ENCODE results near the gene PIK3R1. TPM values are rescaled to one million over a fixed set of nuclear protein-coding genes. Genes with fewer than 3 reads are reported as not detected.

Gene PIK3R1
- total RNA-seq, 1 experiment from 2014 or later = 47.8 TPM

DNA sequence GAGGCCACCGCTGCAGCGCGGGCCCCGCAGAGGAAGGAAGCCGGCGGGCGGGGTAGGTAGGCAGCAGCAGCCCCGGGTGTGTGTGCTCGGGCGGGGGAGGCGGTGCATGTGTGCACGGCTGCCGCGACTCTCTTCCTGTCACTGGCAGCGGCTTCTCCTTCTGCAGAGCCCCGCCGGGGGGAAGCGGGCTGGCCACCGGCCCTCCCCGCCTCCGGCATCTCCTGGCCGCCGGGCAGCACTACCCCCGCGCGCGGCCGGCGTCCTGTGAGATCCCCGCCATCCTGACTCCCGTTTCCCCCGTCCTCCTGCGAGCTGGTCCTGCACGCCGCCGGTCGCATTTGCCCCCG is 315 bp downstream of the PIK3R1 start:
- Histone ChIP-seq H3K36me3 (ENCODE audit: control insufficient read depth, insufficient read depth, low read length) (no peaks in the 10 kb centered on the region; the same call in 1 of the 2 replicates), H3K4me1 (peaks cover 25% of the 10 kb centered on the region), H3K27me3 (replicated peaks; ENCODE audit: control insufficient read depth, insufficient read depth, low read length) (no peaks in the 10 kb centered on the region), H3K9me3 (peaks cover 3% of the 10 kb centered on the region), H3K4me3 (ENCODE audit: low read depth, low read length) (peak overlapping the region; percentile 84)
- TF ChIP-seq, protein P1, sequence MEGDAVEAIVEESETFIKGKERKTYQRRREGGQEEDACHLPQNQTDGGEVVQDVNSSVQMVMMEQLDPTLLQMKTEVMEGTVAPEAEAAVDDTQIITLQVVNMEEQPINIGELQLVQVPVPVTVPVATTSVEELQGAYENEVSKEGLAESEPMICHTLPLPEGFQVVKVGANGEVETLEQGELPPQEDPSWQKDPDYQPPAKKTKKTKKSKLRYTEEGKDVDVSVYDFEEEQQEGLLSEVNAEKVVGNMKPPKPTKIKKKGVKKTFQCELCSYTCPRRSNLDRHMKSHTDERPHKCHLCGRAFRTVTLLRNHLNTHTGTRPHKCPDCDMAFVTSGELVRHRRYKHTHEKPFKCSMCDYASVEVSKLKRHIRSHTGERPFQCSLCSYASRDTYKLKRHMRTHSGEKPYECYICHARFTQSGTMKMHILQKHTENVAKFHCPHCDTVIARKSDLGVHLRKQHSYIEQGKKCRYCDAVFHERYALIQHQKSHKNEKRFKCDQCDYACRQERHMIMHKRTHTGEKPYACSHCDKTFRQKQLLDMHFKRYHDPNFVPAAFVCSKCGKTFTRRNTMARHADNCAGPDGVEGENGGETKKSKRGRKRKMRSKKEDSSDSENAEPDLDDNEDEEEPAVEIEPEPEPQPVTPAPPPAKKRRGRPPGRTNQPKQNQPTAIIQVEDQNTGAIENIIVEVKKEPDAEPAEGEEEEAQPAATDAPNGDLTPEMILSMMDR (IDR thresholded peaks at IDR 0.05; ENCODE audit: insufficient read depth in 1 of 2, low read depth in 1 of 2, low read length in 1 of 2, severe bottlenecking in 1 of 2, unreplicated experiment in 1 of 2) = no peak
- CTCF ChIA-PET = interaction anchor here (1.2 to 1.9 kb wide), 3 partner anchors 37 to 970 kb away, joined by 4 to 8 read pairs (median 5); no protein-coding TSS in a partner anchor
- intact Hi-C loops (cut with micrococcal nuclease; ENCODE audit: unreplicated experiment) = no loop called here
- POLR2A ChIA-PET = interaction anchor here (0.6 to 1.1 kb wide), 5 partner anchors 33 to 1153 kb away, joined by 3 to 6 read pairs (median 4); no protein-coding TSS in a partner anchor
- no peak for DNase-seq
- peaks cover 33% of the 10 kb centered on the region for H3K4me1 Mint-ChIP-seq (ENCODE audit: low read depth, unreplicated experiment)
- peak overlapping the region; percentile 92 for H3K4me3 Mint-ChIP-seq (ENCODE audit: unreplicated experiment)
- no TSS peak for BruUV-seq (replicated peaks)
- no peaks in the 10 kb centered on the region for H3K27me3 Mint-ChIP-seq (ENCODE audit: insufficient read depth, unreplicated experiment)
- H3K9me3 Mint-ChIP-seq (ENCODE audit: unreplicated experiment) = peaks cover 12% of the 10 kb centered on the region
- no peak overlapping the region for H3K27ac Mint-ChIP-seq (ENCODE audit: unreplicated experiment)
- H3K36me3 Mint-ChIP-seq (ENCODE audit: insufficient read depth, unreplicated experiment) = peaks cover 17% of the 10 kb centered on the region

- TF ChIP-seq, protein P1 (IDR thresholded peaks at IDR 0.05; ENCODE audit: insufficient read depth in 1 of 2, low read depth in 1 of 2, low read length in 1 of 2, severe bottlenecking in 1 of 2, unreplicated experiment in 1 of 2) = no peak
- DNase-seq = peak; percentile 50 to 52
- Mint-ChIP-seq H3K27me3 (ENCODE audit: insufficient read depth, unreplicated experiment) (no peaks in the 10 kb centered on the region), H3K9me3 (ENCODE audit: unreplicated experiment) (peaks cover 6% of the 10 kb centered on the region), H3K4me3 (ENCODE audit: unreplicated experiment) (peak overlapping the region; percentile 92), H3K4me1 (ENCODE audit: low read depth, unreplicated experiment) (peaks cover 33% of the 10 kb centered on the region), H3K27ac (ENCODE audit: unreplicated experiment) (peak overlapping the region; percentile 74), H3K36me3 (ENCODE audit: insufficient read depth, unreplicated experiment) (peaks cover 17% of the 10 kb centered on the region)
- Histone ChIP-seq H3K36me3 (ENCODE audit: control insufficient read depth, insufficient read depth, low read length) (no peaks in the 10 kb centered on the region; the same call in 1 of the 2 replicates), H3K27me3 (replicated peaks; ENCODE audit: control insufficient read depth, insufficient read depth, low read length) (no peaks in the 10 kb centered on the region), H3K9me3 (peaks cover 4% of the 10 kb centered on the region; the same call in 1 of the 2 replicates), H3K4me1 (peaks cover 25% of the 10 kb centered on the region), H3K4me3 (ENCODE audit: low read depth, low read length) (peak overlapping the region; percentile 84)
- no TSS peak for BruUV-seq (replicated peaks)
- POLR2A ChIA-PET = interaction anchor here (1.1 kb wide), 1 partner anchor 40 kb away, joined by 4 read pairs; no protein-coding TSS in a partner anchor
- CTCF ChIA-PET = interaction anchor here (1.2 to 1.9 kb wide), 3 partner anchors 36 to 970 kb away, joined by 4 to 8 read pairs (median 5); no protein-coding TSS in a partner anchor
- intact Hi-C loops (cut with micrococcal nuclease; ENCODE audit: unreplicated experiment) = no loop called here
Observed at GRCh38 chr5:68216245-68217046, 890 bp downstream of the PIK3R1 start.

GRCh38 chr5:68217047-68217355 is 1.4 kb downstream of the PIK3R1 start:
- TF ChIP-seq, protein P1 (IDR thresholded peaks at IDR 0.05; ENCODE audit: insufficient read depth in 1 of 2, low read depth in 1 of 2, low read length in 1 of 2, severe bottlenecking in 1 of 2, unreplicated experiment in 1 of 2) = no peak
- no TSS peak for BruUV-seq (replicated peaks)
- Mint-ChIP-seq H3K9me3 (ENCODE audit: unreplicated experiment) (peaks cover under 1% of the 10 kb centered on the region), H3K36me3 (ENCODE audit: insufficient read depth, unreplicated experiment) (peaks cover 18% of the 10 kb centered on the region), H3K4me3 (ENCODE audit: unreplicated experiment) (peak overlapping the region; percentile 92), H3K27me3 (ENCODE audit: insufficient read depth, unreplicated experiment) (no peaks in the 10 kb centered on the region), H3K4me1 (ENCODE audit: low read depth, unreplicated experiment) (peaks cover 34% of the 10 kb centered on the region), H3K27ac (ENCODE audit: unreplicated experiment) (peak overlapping the region; percentile 74)
- peaks cover 4% of the 10 kb centered on the region; the same call in 1 of the 2 replicates for H3K9me3 ChIP-seq
- POLR2A ChIA-PET = interaction anchor here (1.1 kb wide), 1 partner anchor 41 kb away, joined by 4 read pairs; no protein-coding TSS in a partner anchor
- no peaks in the 10 kb centered on the region; the same call in 1 of the 2 replicates for H3K36me3 ChIP-seq (ENCODE audit: control insufficient read depth, insufficient read depth, low read length)
- no peaks in the 10 kb centered on the region for H3K27me3 ChIP-seq (replicated peaks; ENCODE audit: control insufficient read depth, insufficient read depth, low read length)
- intact Hi-C loops (cut with micrococcal nuclease; ENCODE audit: unreplicated experiment) = no loop called here
- no peak for DNase-seq
- CTCF ChIA-PET = interaction anchor here (1.2 to 1.9 kb wide), 2 partner anchors 36 to 138 kb away, joined by 5 to 8 read pairs; no protein-coding TSS in a partner anchor
- H3K4me1 ChIP-seq = peaks cover 25% of the 10 kb centered on the region
- peak overlapping the region; percentile 84 for H3K4me3 ChIP-seq (ENCODE audit: low read depth, low read length)
